BLaER1 treated with 17β-estradiol and CSF1 and Interleukin-3, amounts not matched to agents 10 nM and 100 nM (cell line): ENCODE data around the gene TMC4.
"Not testable (repeated sequence)": the region's sequence is repeated elsewhere in the genome, so short reads cannot be mapped to it uniquely, and the experiment has no call there.

Experiments
- H3K27ac ChIP-seq, 11 experiments: shearing (Covaris generic); formaldehyde crosslinking; 2 replicates each; pipeline ENCODE4 v1.8.1; 2022
- H3K27me3 ChIP-seq, 11 experiments: shearing (Covaris generic); formaldehyde crosslinking; 2 replicates each; pipeline ENCODE4 v1.8.1; 2022
- H3K36me3 ChIP-seq, 11 experiments: shearing (Covaris generic); formaldehyde crosslinking; 2 replicates each; pipeline ENCODE4 v1.8.1; 2022
- H3K4me1 ChIP-seq, 10 experiments: shearing (Covaris generic); formaldehyde crosslinking; 2 replicates each; pipeline ENCODE4 v1.8.1; 2022
- H3K4me2 ChIP-seq, 11 experiments: shearing (Covaris generic); formaldehyde crosslinking; 2 replicates each; pipeline ENCODE4 v1.8.1; 2022
- H3K4me3 ChIP-seq, 10 experiments: shearing (Covaris generic); formaldehyde crosslinking; 2 replicates each; pipeline ENCODE4 v1.8.1; 2022
- H3K9ac ChIP-seq, 11 experiments: shearing (Covaris generic); formaldehyde crosslinking; 2 replicates each; pipeline ENCODE4 v1.8.1; 2022
- H3K9me3 ChIP-seq, 11 experiments: shearing (Covaris generic); formaldehyde crosslinking; replicated peaks in 1 of 11; 2 replicates each; pipeline ENCODE4 v1.8.1; 2022
- H4K20me1 ChIP-seq, 11 experiments: shearing (Covaris generic); formaldehyde crosslinking; 2 replicates each; pipeline ENCODE4 v1.8.1; 2022
- Cebpa-rat ChIP-seq, 11 experiments: shearing (Covaris generic); IDR thresholded peaks; 2 replicates each; pipeline ENCODE4 v1.8.1; 2022

Gene TMC4

DNA sequence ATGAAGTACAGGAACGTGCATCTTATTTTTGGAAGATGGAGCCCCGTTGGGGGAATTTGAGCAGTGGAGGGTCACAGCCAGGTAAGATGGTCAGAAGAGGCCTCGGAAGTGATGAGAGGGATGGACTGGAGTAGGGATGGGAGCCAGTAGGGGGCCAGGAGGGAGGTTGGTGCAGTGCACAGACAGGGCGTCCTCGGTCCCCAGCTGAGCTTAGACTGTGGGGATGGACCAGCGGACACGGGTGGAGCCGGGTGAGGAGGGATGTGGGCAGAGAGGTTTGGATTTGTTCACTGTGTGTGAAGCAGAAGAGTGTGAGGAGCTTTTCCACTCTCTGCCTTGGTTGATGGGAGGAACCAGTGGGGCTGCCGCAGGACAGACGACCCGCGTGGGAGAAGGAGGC lies 38.3 kb upstream of the TMC4 start:
- Histone ChIP-seq H3K36me3 (peaks cover 24 to 85% (median 75%) of the 10 kb centered on the region in 11 experiments), H4K20me1 (peaks cover 3 to 95% (median 16%) of the 10 kb centered on the region in 11 experiments; a peak in 20 of 22 replicates), H3K4me1 (peaks cover 53 to 66% (median 59%) of the 10 kb centered on the region in 10 experiments), H3K9me3 (peaks cover 0 to 15% (median 0%) of the 10 kb centered on the region in 11 experiments; a peak in 6 of 22 replicates), H3K27ac (peak overlapping the region; percentile 94 to 100 (median 97); a peak in 21 of 22 replicates), H3K4me2 (peak overlapping the region; percentile 17 to 99 (median 93); a peak in 21 of 22 replicates), H3K9ac (peak overlapping the region; percentile 25 to 97 (median 94); a peak in 19 of 22 replicates), H3K27me3 (no peaks in the 10 kb centered on the region), H3K4me3 (peak overlapping the region in 4 of 10 experiments; percentile 2 to 31 (median 19); a peak in 5 of 20 replicates)
- TF ChIP-seq Cebpa-rat (IDR thresholded peaks at IDR 0.05), result no peak

GRCh38 chr19:54209811-54210494 lies 37.0 kb upstream of the TMC4 start:
- Histone ChIP-seq H3K4me1 (peaks cover 66 to 79% (median 70%) of the 10 kb centered on the region in 10 experiments), H3K9ac (peak overlapping the region; percentile 90 to 97 (median 95)), H3K4me2 (peak overlapping the region; percentile 87 to 99 (median 94)), H3K4me3 (peak overlapping the region in 7 of 10 experiments; percentile 11 to 56 (median 42); a peak in 10 of 20 replicates), H3K36me3 (peaks cover 28 to 85% (median 76%) of the 10 kb centered on the region in 11 experiments), H3K27ac (peak overlapping the region; percentile 94 to 100 (median 97)), H3K27me3 (no peaks in the 10 kb centered on the region), H3K9me3 (peaks cover 0 to 12% (median 0%) of the 10 kb centered on the region in 11 experiments; a peak in 6 of 22 replicates), H4K20me1 (peaks cover 0 to 95% (median 25%) of the 10 kb centered on the region in 11 experiments; a peak in 18 of 22 replicates)
- no peak for TF ChIP-seq Cebpa-rat (IDR thresholded peaks at IDR 0.05)

DNA sequence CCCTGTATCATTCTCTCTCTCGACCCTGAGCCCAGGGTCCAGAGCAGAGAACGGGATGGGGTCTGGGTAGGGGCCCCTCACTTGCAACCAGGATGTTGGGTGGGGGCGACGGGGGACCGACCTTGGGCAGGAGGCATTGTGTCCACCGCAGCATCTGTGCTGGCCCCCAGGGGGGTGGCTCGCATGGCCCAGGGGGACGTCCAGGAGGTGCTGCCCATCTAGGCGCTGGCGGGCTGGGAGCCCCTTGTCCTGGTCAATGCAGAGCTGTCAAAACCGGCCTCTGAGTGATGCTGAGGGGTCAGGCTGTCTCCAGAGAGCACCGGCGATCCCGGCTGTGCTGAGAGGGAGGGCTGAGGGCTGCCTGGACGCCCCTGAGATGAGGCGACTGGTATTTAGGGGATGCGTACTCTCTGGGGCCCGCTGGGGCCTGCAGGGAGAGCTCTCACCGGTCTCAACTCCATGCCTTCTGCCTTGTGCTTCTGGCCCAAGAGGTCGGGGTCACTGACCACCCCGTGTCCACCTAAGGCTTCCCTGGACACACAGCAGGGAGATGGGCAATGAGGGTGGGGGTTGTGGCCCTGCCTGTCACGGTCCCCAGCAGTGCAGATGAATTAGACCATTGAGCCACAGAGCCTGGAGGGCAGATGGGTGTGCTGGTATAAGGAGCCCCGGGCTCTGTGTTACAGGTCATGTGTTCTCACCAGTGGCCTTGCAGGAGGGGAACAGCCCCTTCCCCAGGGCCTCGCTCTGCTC lies 36.3 kb upstream of the TMC4 start:
- H3K4me2 ChIP-seq, result peak overlapping the region; percentile 87 to 99 (median 94)
- peaks cover 0 to 9% (median 0%) of the 10 kb centered on the region in 11 experiments; a peak in 3 of 22 replicates for H3K9me3 ChIP-seq
- peaks cover 36 to 89% (median 79%) of the 10 kb centered on the region in 11 experiments for H3K36me3 ChIP-seq
- H3K9ac ChIP-seq, result peak overlapping the region; percentile 90 to 97 (median 95)
- H3K4me1 ChIP-seq, result peaks cover 73 to 86% (median 76%) of the 10 kb centered on the region in 10 experiments
- peak overlapping the region in 9 of 10 experiments; percentile 1 to 56 (median 40); a peak in 12 of 20 replicates for H3K4me3 ChIP-seq
- H3K27ac ChIP-seq, result peak overlapping the region; percentile 94 to 100 (median 97)
- H3K27me3 ChIP-seq, result no peaks in the 10 kb centered on the region
- peaks cover 0 to 100% (median 32%) of the 10 kb centered on the region in 11 experiments; a peak in 18 of 22 replicates for H4K20me1 ChIP-seq
- TF ChIP-seq Cebpa-rat (IDR thresholded peaks at IDR 0.05), result no peak

GRCh38 chr19:54208784-54209057 lies 35.8 kb upstream of the TMC4 start:
- H3K36me3 ChIP-seq, result peaks cover 41 to 90% (median 82%) of the 10 kb centered on the region in 11 experiments
- H3K4me1 ChIP-seq, result peaks cover 74 to 91% (median 81%) of the 10 kb centered on the region in 10 experiments
- H3K27me3 ChIP-seq, result no peaks in the 10 kb centered on the region
- peaks cover 0 to 8% (median 0%) of the 10 kb centered on the region in 11 experiments; a peak in 3 of 22 replicates for H3K9me3 ChIP-seq
- no peak for TF ChIP-seq Cebpa-rat (IDR thresholded peaks at IDR 0.05)
- H3K27ac ChIP-seq, result peak overlapping the region; percentile 94 to 100 (median 97)
- peak overlapping the region; percentile 87 to 99 (median 94) for H3K4me2 ChIP-seq
- peaks cover 4 to 100% (median 37%) of the 10 kb centered on the region in 11 experiments; a peak in 20 of 22 replicates for H4K20me1 ChIP-seq
- H3K4me3 ChIP-seq, result peak overlapping the region in 9 of 10 experiments; percentile 1 to 56 (median 40); a peak in 14 of 20 replicates
- H3K9ac ChIP-seq, result peak overlapping the region; percentile 90 to 97 (median 95)

GRCh38 chr19:54207983-54208783 lies 35.2 kb upstream of the TMC4 start:
- Histone ChIP-seq H3K4me2 (peak overlapping the region; percentile 87 to 99 (median 97)), H3K27ac (peak overlapping the region; percentile 94 to 100 (median 97)), H3K4me1 (peaks cover 74 to 96% (median 87%) of the 10 kb centered on the region in 10 experiments), H3K36me3 (peaks cover 46 to 90% (median 82%) of the 10 kb centered on the region in 11 experiments), H3K27me3 (no peaks in the 10 kb centered on the region), H3K9ac (peak overlapping the region; percentile 91 to 99 (median 97)), H4K20me1 (peaks cover 9 to 100% (median 43%) of the 10 kb centered on the region in 11 experiments; a peak in 21 of 22 replicates), H3K9me3 (peaks cover 0 to 4% (median 0%) of the 10 kb centered on the region in 11 experiments; a peak in 1 of 22 replicates), H3K4me3 (peak overlapping the region; percentile 25 to 98 (median 93); a peak in 18 of 20 replicates)
- peak; percentile 97 to 100 (median 99) for TF ChIP-seq Cebpa-rat (IDR thresholded peaks at IDR 0.05)

DNA sequence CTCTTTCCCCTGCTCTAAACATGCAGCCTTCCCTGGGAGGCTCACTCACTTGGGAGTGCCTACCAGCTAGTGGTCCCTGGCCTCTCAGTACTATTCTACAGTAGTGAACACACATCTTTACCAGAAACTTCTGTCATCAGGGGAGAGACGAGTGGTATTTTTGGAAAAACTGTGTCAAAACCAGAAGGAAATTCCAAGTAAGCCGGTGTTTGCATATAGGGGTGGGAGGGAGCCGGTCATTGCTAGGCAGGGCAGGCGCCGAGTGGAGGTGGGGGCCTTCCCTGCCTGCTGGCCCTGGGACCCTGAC lies 34.7 kb upstream of the TMC4 start:
- H3K4me3 ChIP-seq, result peak overlapping the region; percentile 25 to 98 (median 93); a peak in 19 of 20 replicates
- peaks cover 14 to 100% (median 48%) of the 10 kb centered on the region in 11 experiments; a peak in 21 of 22 replicates for H4K20me1 ChIP-seq
- H3K9me3 ChIP-seq, result 0 out of 22 replicates have a peak, but pooled peaks cover 0 to 1% (median 0%) of the 10 kb centered on the region in 11 experiments
- H3K9ac ChIP-seq, result peak overlapping the region; percentile 91 to 99 (median 97)
- no peaks in the 10 kb centered on the region for H3K27me3 ChIP-seq
- peaks cover 74 to 97% (median 91%) of the 10 kb centered on the region in 10 experiments for H3K4me1 ChIP-seq
- peaks cover 52 to 90% (median 82%) of the 10 kb centered on the region in 11 experiments for H3K36me3 ChIP-seq
- TF ChIP-seq Cebpa-rat (IDR thresholded peaks at IDR 0.05), result no peak
- peak overlapping the region; percentile 87 to 99 (median 97) for H3K4me2 ChIP-seq
- peak overlapping the region; percentile 94 to 100 (median 97) for H3K27ac ChIP-seq

DNA sequence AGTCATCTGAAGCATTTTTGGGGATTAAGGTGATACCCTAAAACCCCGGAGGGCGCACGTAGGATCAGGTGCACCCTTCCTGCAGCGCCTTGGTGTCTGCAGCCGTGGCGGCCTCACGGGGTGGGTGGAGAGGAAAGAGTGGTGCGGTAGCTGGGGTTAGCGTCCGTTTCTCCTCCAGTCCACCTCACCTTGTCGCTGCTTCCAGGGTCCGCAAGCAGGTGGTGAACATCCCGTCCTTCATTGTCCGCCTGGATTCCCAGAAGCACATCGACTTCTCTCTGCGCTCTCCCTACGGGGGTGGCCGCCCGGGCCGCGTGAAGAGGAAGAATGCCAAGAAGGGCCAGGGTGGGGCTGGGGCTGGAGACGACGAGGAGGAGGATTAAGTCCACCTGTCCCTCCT lies 34.2 kb upstream of the TMC4 start:
- H3K4me1 ChIP-seq, result peaks cover 72 to 97% (median 94%) of the 10 kb centered on the region in 10 experiments
- peak overlapping the region; percentile 87 to 99 (median 97) for H3K4me2 ChIP-seq
- peaks cover 56 to 90% (median 82%) of the 10 kb centered on the region in 11 experiments for H3K36me3 ChIP-seq
- H3K4me3 ChIP-seq, result peak overlapping the region; percentile 30 to 98 (median 93); a peak in 18 of 20 replicates
- H3K9me3 ChIP-seq, H3K27me3 ChIP-seq: not testable (repeated sequence)
- peaks cover 19 to 100% (median 53%) of the 10 kb centered on the region in 11 experiments; a peak in 21 of 22 replicates for H4K20me1 ChIP-seq
- H3K9ac ChIP-seq, result peak overlapping the region; percentile 91 to 99 (median 97)
- H3K27ac ChIP-seq, result peak overlapping the region; percentile 94 to 100 (median 97)

GRCh38 chr19:54206831-54207177 lies 33.8 kb upstream of the TMC4 start:
- Histone ChIP-seq H3K27ac (peak overlapping the region; percentile 94 to 100 (median 97)), H3K4me3 (peak overlapping the region; percentile 30 to 98 (median 93); a peak in 19 of 20 replicates), H3K4me1 (peaks cover 68 to 99% (median 95%) of the 10 kb centered on the region in 10 experiments), H3K27me3 (no peaks in the 10 kb centered on the region), H3K4me2 (peak overlapping the region; percentile 87 to 99 (median 97)), H3K36me3 (peaks cover 60 to 90% (median 82%) of the 10 kb centered on the region in 11 experiments), H4K20me1 (peaks cover 23 to 100% (median 56%) of the 10 kb centered on the region in 11 experiments; a peak in 21 of 22 replicates), H3K9me3 (no peaks in the 10 kb centered on the region), H3K9ac (peak overlapping the region; percentile 91 to 99 (median 97))
- TF ChIP-seq Cebpa-rat (IDR thresholded peaks at IDR 0.05), result no peak
